Natural killer cell (primary cell): Measurements from ENCODE around the gene HOOK1. TPM values are rescaled to one million over a fixed set of nuclear protein-coding genes. Genes with fewer than 3 reads are reported as not detected.

Experiments used
- ATAC-seq, 3 donors: fragments of 150-1000 bp in 2 of 3; fragments of 200-7000 bp in 1 of 3; cut with Tn5 transposase; 1 replicate in 1 of 3; 2 replicates in 2 of 3; pipeline ENCODE4 v1.10.0; 2021; ENCODE audit warnings: mild to moderate bottlenecking in 2 of 3, moderate library complexity in 2 of 3
- DNase-seq, 2 donors: peaks; one replicate each; pipeline versions ENCODE4 v3.0.0 to v3.0.0-alpha.2; 2013 to 2021; ENCODE audit warnings: mixed read lengths in 1 of 2
- H3K27ac ChIP-seq: one replicate; pipeline ENCODE4 v1.5.1; 2013; ENCODE audit warnings: mild to moderate bottlenecking, low read length
- H3K27me3 ChIP-seq: one replicate; pipeline ENCODE4 v1.6.1; 2013; ENCODE audit warnings: low read length; ENCODE audit not compliant: control insufficient read depth, insufficient read depth
- H3K36me3 ChIP-seq: one replicate; pipeline ENCODE4 v1.6.1; 2013; ENCODE audit warnings: low read length; ENCODE audit not compliant: control insufficient read depth, insufficient read depth
- H3K4me1 ChIP-seq: one replicate; pipeline ENCODE4 v1.6.1; 2013; ENCODE audit warnings: low read length; ENCODE audit not compliant: control insufficient read depth, insufficient read depth
- H3K4me3 ChIP-seq: one replicate; pipeline ENCODE4 v1.5.1; 2013; ENCODE audit warnings: low read length
- H3K9me3 ChIP-seq: one replicate; pipeline ENCODE4 v1.6.1; 2013; ENCODE audit warnings: low read length; ENCODE audit not compliant: control insufficient read depth, insufficient read depth
- H3K27ac Mint-ChIP-seq, 2 donors: one replicate each; pipeline ENCODE4 v1.8.0; 2022; ENCODE audit warnings: mild to moderate bottlenecking in 2 of 2, mixed read lengths in 2 of 2, moderate library complexity in 1 of 2
- H3K27me3 Mint-ChIP-seq, 2 donors: one replicate each; pipeline ENCODE4 v1.8.0; 2022; ENCODE audit warnings: low read depth in 2 of 2, mixed read lengths in 2 of 2
- H3K36me3 Mint-ChIP-seq: one replicate; pipeline ENCODE4 v1.8.0; 2022; ENCODE audit warnings: mixed read lengths
- H3K4me1 Mint-ChIP-seq, 2 donors: one replicate each; pipeline ENCODE4 v1.8.0; 2022; ENCODE audit warnings: mixed read lengths in 2 of 2
- H3K4me3 Mint-ChIP-seq: one replicate; pipeline ENCODE4 v1.8.0; 2022; ENCODE audit warnings: mild to moderate bottlenecking, moderate library complexity, mixed read lengths
- H3K9me3 Mint-ChIP-seq, 2 donors: one replicate each; pipeline ENCODE4 v1.8.0; 2022; ENCODE audit warnings: mixed read lengths in 2 of 2
- CTCF ChIP-seq: fragments of 200-600 bp; IDR thresholded peaks from one replicate; pipeline ENCODE4 v1.8.0; 2022; ENCODE audit warnings: antibody characterized with exemption
- WGBS: methylation state at CpG from one replicate; pipeline ENCODE4 v1.1.7; 2013; ENCODE audit warnings: missing lambda C conversion rate; ENCODE audit not compliant: insufficient coverage; 5-methylcytosine and 5-hydroxymethylcytosine counted together
- intact Hi-C: fragments of 100-400 bp; cut with micrococcal nuclease; formaldehyde crosslinking; loops from one replicate; pipeline ENCODE4 v1.14.2; 2022
- total RNA-seq, 4 donors: library from RNA; stranded (reverse); fragments of 120-200 nt in 1 of 4; gene quantifications; one replicate each; pipeline versions ENCODE4 v1.2.3 to v1.2.4, GENCODE V29; 2013 to 2022

Gene HOOK1
- total RNA-seq, 3 donors from 2014 or later (not counting 1 experiment from before 2014, with no cell fraction given) = 2.6 to 3.9 (median 2.7) TPM

- Mint-ChIP-seq H3K36me3 (peaks cover 8% of the 10 kb centered on the region), H3K4me1 (no peaks in the 10 kb centered on the region), H3K27me3 (peaks cover 11 to 16% of the 10 kb centered on the region in 2 donors), H3K4me3 (no peak overlapping the region), H3K27ac (no peak overlapping the region), H3K9me3 (peaks cover 3 to 4% of the 10 kb centered on the region in 2 donors)
- no peak for TF ChIP-seq CTCF
- Histone ChIP-seq H3K36me3 (no peaks in the 10 kb centered on the region), H3K27ac (no peak overlapping the region), H3K9me3 (peaks cover 6% of the 10 kb centered on the region), H3K4me3 (no peak overlapping the region), H3K4me1 (no peaks in the 10 kb centered on the region), H3K27me3 (no peaks in the 10 kb centered on the region)
- intact Hi-C loops = loop anchor here (2.0 kb wide), 1 partner anchor 67 kb away; no protein-coding TSS in a partner anchor
- 40% methylated on average over 3 of the region's 3 CpGs for WGBS
- no peak for ATAC-seq
- DNase-seq = no peak
Observed at GRCh38 chr1:59879996-59880505, 65.3 kb downstream of the HOOK1 start.

GRCh38 chr1:59880735-59881134 is 66.0 kb downstream of the HOOK1 start:
- Histone ChIP-seq H3K4me3 (no peak overlapping the region), H3K4me1 (no peaks in the 10 kb centered on the region), H3K27ac (no peak overlapping the region), H3K9me3 (peaks cover 6% of the 10 kb centered on the region), H3K36me3 (no peaks in the 10 kb centered on the region), H3K27me3 (no peaks in the 10 kb centered on the region)
- Mint-ChIP-seq H3K4me1 (no peaks in the 10 kb centered on the region), H3K9me3 (peaks cover 3 to 4% of the 10 kb centered on the region in 2 donors), H3K27ac (no peak overlapping the region), H3K4me3 (no peak overlapping the region), H3K27me3 (peaks cover 11 to 16% of the 10 kb centered on the region in 2 donors), H3K36me3 (peaks cover 8% of the 10 kb centered on the region)
- WGBS = 96% methylated on average over 1 of the region's 2 CpGs
- ATAC-seq = no peak
- no peak for DNase-seq
- intact Hi-C loops = no loop called here
- no peak for TF ChIP-seq CTCF

GRCh38 chr1:59885160-59885832 is 70.5 kb downstream of the HOOK1 start:
- Histone ChIP-seq H3K27ac (no peak overlapping the region), H3K4me3 (no peak overlapping the region), H3K4me1 (no peaks in the 10 kb centered on the region), H3K27me3 (no peaks in the 10 kb centered on the region), H3K9me3 (peaks cover 3% of the 10 kb centered on the region), H3K36me3 (no peaks in the 10 kb centered on the region)
- no peak overlapping the region for H3K4me3 Mint-ChIP-seq
- H3K9me3 Mint-ChIP-seq = no peaks in the 10 kb centered on the region
- DNase-seq (no peak), ATAC-seq (no peak)
- WGBS = 73% methylated on average over 2 of the region's 3 CpGs
- intact Hi-C loops = no loop called here
- no peak for TF ChIP-seq CTCF
- H3K4me1 Mint-ChIP-seq = no peaks in the 10 kb centered on the region
- H3K27me3 Mint-ChIP-seq = peaks cover 16 to 18% of the 10 kb centered on the region in 2 donors
- no peak overlapping the region for H3K27ac Mint-ChIP-seq
- no peaks in the 10 kb centered on the region for H3K36me3 Mint-ChIP-seq
